PFSK-1 (cell line): ENCODE data around the gene SLC8A1.

Experiments used
- FOXP2 ChIP-seq: optimal IDR thresholded peaks from 2 replicates; pipeline ENCODE3; 2011; ENCODE audit warnings: borderline replicate concordance, control low read depth, inconsistent platforms; ENCODE audit not compliant: insufficient read depth; ENCODE audit errors: extremely low read length, extremely low read depth
- POLR2AphosphoS5 ChIP-seq: IDR thresholded peaks from 2 replicates; pipeline ENCODE4 v1.6.1; 2012; ENCODE audit warnings: low read depth, mild to moderate bottlenecking, control low read depth, low read length, moderate library complexity
- TF ChIP-seq, protein P1 (sequence below), 2 experiments: IDR thresholded peaks; 2 replicates each; pipeline versions ENCODE4 v1.6.1 to v1.8.0; 2011 to 2012; ENCODE audit warnings: low read depth in 2 of 2, low read length in 2 of 2, control low read depth in 1 of 2, inconsistent platforms in 1 of 2, mild to moderate bottlenecking in 1 of 2, moderate library complexity in 1 of 2; ENCODE audit not compliant: insufficient read depth in 1 of 2

DNA sequence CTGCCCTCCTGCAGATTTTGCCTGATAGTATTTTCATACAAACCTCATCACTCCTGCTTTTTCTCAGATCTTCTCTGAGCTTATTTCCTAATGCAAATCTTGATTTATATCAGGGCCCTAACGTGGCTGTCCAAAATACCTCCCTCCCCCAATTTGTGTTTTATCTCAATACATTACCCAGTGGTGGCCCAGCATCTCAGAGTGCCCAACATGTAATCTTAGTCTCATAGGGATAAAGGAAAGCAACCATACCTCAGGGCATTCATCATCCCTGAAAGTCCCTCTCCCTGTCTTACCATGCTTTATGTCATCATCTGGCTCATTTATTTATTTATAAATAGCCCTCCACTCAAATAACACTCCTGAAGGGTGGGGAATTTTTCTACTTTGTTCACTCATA lies 135.3 kb downstream of the SLC8A1 start:
- no peak for TF ChIP-seq POLR2AphosphoS5
- TF ChIP-seq, protein P1, sequence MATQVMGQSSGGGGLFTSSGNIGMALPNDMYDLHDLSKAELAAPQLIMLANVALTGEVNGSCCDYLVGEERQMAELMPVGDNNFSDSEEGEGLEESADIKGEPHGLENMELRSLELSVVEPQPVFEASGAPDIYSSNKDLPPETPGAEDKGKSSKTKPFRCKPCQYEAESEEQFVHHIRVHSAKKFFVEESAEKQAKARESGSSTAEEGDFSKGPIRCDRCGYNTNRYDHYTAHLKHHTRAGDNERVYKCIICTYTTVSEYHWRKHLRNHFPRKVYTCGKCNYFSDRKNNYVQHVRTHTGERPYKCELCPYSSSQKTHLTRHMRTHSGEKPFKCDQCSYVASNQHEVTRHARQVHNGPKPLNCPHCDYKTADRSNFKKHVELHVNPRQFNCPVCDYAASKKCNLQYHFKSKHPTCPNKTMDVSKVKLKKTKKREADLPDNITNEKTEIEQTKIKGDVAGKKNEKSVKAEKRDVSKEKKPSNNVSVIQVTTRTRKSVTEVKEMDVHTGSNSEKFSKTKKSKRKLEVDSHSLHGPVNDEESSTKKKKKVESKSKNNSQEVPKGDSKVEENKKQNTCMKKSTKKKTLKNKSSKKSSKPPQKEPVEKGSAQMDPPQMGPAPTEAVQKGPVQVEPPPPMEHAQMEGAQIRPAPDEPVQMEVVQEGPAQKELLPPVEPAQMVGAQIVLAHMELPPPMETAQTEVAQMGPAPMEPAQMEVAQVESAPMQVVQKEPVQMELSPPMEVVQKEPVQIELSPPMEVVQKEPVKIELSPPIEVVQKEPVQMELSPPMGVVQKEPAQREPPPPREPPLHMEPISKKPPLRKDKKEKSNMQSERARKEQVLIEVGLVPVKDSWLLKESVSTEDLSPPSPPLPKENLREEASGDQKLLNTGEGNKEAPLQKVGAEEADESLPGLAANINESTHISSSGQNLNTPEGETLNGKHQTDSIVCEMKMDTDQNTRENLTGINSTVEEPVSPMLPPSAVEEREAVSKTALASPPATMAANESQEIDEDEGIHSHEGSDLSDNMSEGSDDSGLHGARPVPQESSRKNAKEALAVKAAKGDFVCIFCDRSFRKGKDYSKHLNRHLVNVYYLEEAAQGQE (IDR thresholded peaks at IDR 0.05; ENCODE audit: insufficient read depth in 1 of 2, low read depth in 2 of 2, low read length in 2 of 2): no peak
- TF ChIP-seq FOXP2: no peak
